ENCODE data around the gene ATRX.
"Not testable (repeated sequence)": the region's sequence is repeated elsewhere in the genome, so short reads cannot be mapped to it uniquely, and the experiment has no call there.

DNA sequence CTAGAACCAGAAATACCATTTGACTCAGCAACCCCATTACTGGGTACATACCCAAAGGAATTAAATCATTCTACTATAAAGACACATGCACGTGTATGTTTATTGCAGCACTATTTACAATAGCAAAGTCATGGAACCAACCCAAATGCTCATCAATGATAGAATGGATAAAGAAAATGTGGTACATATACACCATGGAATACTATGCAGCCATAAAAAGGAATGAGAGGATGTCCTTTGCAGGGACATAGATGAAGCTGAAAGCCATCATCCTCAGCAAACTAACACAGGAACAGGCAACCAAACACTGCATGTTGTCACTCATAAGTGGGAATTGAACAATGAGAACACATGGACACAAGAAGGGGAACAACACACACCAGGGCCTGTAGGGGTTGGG lies 285.9 kb downstream of the ATRX start:
- TF ChIP-seq EZH2 (IDR thresholded peaks at IDR 0.05; ENCODE audit: insufficient read depth, low read length); CTCF (IDR thresholded peaks at IDR 0.05; ENCODE audit: insufficient read depth, low read depth, low read length): not testable (repeated sequence)

Data from astrocyte (in vitro differentiated cells and primary cell).